Kidney glomerular epithelial cell (primary cell): ENCODE data around the gene MAGI2.

ENCODE experiments used
- DNase-seq: peaks from one replicate; lab custom pipeline; 2025; lab: John Stamatoyannopoulos, UW

The MAGI2 gene

DNA sequence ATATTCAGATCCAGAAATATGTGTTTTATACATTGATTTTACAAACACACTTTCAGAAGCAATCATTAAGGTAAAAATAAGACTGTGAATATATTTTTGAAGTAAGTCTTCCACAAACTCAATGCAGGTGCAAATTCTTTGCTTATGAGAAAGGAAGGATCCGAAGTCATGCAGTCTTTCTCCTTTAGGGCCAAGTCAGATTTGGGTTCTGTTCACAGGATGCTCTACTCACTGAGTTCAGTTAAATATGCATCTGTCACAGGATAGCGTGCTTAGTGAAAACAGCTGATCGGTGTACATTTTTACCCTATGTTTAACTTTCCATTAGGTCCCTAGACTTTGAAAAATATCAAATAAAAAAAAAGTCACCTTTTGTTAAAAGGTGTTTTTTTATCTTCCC lies 1046.4 kb downstream of the MAGI2 start:
- no peak for DNase-seq

GRCh38 chr7:78406531-78406930 lies 1046.9 kb downstream of the MAGI2 start:
- DNase-seq, result no peak

GRCh38 chr7:78402096-78402495 lies 1051.4 kb downstream of the MAGI2 start:
- DNase-seq, result no peak

DNA sequence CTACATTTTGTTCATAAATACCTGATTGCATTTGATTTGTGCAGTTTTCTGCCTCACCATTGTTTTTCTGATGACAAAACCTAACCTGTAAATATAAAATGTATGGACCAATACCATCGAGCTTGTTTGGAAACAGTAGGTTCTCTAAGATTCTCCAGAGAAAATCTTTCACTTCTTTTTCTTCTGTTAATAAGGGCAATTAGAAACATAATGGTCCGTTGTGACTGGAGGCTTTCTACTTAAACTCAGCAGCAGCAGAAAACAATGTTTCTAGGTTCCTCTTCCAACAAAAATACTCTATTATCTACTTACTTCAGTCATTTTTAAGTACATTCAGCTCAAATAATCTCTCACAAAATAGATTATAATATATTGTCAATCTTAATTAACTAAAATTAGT lies 1053.4 kb downstream of the MAGI2 start:
- DNase-seq, result no peak

DNA sequence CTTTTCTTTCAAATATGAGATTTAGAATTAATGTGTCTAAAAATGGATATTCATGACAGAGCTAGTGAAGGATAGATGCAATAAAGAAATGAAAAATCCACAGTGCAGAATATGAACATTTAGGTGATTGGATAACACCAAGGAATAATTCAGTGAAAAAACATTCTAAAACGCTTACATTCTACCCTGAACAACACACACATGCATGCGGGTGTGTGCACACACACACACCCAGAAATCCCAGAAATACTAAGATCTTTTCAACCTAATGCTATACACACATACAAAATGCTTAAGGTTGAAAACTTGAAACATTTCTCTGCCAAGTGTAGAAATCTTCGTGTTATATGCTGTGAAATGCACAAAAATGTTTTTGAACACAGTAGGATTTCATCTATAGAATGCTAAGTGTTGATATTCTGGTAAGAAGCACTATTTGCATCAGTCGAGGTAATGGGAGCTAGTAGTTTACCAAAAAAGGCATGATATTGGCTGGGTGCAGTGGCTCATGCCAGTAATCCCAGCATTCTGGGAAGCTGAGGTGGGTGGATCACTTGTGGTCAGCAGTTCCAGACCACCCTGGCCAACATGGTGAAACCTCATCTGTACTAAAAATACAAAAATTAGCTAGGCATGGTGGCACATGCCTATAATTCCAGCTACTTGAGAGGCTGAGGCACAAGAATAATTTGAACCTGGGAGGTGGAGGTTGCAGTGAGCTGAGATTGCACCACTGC lies 1054.3 kb downstream of the MAGI2 start:
- no peak for DNase-seq

- DNase-seq, result no peak
These were observed 1054.9 kb downstream of the MAGI2 start for GRCh38 chr7:78398576-78398975.

DNA sequence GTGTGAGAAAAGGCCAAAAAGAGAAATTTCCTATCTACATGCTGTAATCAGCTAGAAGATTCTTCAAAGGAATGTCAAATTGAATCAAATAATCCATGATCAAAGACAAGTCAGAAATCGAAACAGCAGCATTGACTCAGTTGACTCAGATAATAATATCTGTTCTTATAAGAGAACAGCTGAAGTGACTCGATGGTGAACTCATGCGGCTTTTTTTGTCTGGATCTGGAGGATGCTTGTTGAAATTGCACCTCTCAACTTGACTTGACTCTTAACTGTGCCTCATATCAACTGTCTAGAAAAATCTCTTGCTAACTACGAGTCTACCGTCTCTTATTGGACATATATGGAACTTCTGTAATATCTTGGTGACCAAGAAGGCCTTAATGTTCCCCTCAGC lies 1055.4 kb downstream of the MAGI2 start:
- no peak for DNase-seq

GRCh38 chr7:78396210-78396609 lies 1057.3 kb downstream of the MAGI2 start:
- DNase-seq, result no peak

GRCh38 chr7:78395298-78396036 lies 1058.0 kb downstream of the MAGI2 start:
- DNase-seq, result no peak

DNA sequence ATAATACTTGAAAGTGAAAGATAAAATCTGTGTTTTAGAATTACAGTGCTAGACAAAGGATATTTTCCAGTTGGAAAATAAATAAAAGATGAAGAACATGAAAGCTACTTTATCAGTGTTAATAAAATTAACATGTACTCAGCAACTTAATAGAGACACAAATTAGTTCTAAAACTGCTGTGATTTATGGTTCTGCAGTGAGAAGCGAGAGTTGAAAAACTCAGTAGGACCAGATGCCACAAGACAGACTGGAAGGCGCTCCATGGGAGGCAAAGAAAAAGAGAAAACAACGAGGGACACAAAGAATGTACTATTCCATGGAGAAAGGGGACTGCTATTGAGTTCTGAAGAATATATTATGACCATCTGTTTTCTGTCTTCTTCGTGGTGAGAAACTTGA lies 1064.4 kb downstream of the MAGI2 start:
- DNase-seq, result no peak

DNA sequence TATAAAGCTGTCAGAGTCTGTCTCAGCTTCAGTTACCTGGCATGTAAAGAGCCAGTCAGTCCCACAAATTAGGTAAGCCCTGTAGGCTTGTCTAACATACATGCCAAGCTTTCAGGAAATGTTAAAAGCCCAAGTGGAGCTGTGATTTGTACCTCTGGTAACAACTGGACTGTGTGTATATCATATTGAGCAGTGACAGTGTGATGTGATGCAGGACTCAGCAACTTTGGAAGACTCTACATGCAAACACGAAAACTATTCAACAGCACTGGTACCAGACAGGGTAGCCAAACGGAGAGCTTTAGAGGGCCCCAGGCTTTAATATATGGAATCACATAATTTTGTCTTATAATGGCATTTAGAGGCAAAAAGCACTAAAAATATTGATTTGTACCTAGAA lies 1066.9 kb downstream of the MAGI2 start:
- no peak for DNase-seq

DNA sequence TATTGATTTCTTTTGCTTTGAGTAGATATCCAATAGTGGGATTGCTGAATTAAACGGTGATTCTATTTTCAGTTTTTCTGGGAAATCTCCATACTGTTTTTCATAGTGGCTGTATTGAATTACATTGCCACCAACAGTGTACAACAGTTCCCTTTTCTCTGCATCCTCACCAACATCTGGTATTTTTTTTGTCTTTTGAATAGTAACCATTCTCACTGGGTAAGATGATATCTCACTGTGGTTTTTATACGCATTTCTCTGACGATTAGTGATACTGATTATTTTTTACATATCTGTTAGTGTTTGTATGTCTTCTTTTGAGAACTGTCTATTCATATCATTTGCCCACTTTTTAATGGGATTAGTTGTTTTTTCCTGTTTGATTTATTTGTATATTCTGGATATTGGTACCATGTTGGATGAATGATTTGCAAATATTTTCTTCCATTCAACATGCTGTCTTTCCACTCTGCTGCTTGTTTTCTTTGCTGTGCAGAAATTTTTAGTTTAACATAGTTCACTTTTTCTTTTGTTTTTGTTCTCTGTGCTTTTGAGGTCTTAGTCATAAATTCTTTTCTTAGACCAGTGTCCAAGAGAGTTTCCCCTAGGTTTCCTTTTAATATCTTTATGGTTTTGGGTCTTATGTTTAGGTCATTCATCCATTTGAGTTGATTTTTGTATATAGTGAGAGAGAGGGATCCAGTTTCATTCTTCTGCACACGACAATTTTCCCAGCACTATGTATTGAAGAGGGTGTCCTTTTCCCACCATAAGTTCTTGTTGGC lies 1070.2 kb downstream of the MAGI2 start:
- DNase-seq, result no peak

GRCh38 chr7:78379148-78379547 lies 1074.3 kb downstream of the MAGI2 start:
- no peak for DNase-seq

- DNase-seq, result no peak
These were observed 1075.9 kb downstream of the MAGI2 start for GRCh38 chr7:78377532-78377931.

DNA sequence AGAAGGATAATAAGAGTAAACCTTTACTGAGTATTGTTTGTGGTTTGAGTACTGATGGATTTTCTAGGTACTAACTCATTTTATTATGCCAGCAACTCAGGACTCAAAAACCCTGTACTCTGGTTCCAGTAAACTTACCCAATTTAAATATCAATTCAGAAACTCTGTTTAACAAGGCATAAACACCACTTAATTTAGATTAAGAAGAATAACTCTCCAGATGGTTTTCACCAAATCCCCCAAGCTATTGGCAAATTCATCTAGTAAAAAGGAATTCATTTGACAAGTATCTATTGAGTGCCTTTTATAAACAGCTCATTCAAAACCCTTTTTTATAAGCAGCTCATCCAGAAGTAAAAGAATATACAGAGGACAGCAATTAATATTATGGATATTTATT lies 1082.5 kb downstream of the MAGI2 start:
- DNase-seq, result no peak

GRCh38 chr7:78368771-78369170 lies 1084.7 kb downstream of the MAGI2 start:
- no peak for DNase-seq

DNA sequence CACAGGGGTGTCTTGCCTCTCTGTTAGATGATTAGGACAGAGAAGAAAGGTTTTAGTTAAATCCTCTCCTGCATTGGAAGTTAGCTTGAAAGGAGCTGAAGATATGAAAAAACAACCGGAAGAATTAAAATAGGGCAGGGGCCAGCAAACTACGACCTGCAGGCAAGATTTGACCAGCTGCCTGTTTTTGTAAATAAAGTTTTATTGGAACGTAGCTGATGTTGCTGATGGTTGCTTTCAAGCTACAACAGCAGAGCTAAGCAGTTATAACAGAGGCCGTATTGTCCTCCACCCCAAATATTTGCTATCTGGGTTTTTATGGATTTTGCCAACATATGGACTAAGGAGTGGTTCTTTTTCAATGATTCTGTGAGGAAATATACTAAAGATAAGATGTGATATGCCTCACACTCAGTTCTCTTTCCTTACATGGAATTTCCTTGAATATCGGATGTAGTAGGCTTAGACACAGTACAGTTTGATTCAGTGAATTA lies 1086.1 kb downstream of the MAGI2 start:
- no peak for DNase-seq

DNA sequence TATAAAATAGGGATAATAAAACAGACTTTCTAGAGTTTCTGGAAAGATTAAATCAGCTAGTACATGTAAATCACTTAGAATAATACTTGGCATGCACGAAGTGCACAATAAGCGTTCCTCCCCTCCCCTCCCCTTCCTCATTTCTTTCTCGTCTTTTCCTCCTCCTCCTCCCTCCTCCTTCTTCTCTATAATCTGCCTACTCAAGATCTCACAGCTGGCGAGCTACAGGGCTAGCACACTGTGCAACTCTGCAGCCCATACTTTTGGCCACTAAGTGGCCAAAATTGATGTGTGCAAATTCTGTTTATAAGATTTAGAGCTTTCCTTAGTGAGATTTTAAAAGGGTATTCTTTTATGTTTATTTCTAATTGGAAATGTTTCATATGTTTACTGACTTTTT lies 1089.6 kb downstream of the MAGI2 start:
- DNase-seq, result no peak

- DNase-seq, result no peak
These were observed 1093.6 kb downstream of the MAGI2 start for GRCh38 chr7:78359836-78360235.

- no peak for DNase-seq
These were observed 1095.8 kb downstream of the MAGI2 start for GRCh38 chr7:78357709-78358108.

DNA sequence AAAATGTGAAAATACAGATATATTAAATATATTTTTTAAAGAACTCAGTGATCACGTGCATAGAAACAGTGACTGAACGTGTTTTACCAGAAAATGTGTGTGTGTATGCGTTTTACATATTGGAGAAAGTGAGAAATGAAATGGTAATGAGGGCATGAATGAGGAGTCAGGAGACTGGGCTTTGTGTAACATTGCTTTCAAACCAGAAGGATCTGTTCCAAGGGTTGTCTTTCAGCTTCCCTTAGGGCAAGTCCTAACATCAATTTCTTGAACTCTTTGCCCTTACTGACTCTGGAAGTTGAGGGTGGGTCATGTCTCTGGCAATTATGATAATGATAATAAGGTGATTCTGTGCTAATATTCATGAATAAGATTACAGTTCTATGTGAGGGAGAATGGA lies 1097.6 kb downstream of the MAGI2 start:
- no peak for DNase-seq

DNA sequence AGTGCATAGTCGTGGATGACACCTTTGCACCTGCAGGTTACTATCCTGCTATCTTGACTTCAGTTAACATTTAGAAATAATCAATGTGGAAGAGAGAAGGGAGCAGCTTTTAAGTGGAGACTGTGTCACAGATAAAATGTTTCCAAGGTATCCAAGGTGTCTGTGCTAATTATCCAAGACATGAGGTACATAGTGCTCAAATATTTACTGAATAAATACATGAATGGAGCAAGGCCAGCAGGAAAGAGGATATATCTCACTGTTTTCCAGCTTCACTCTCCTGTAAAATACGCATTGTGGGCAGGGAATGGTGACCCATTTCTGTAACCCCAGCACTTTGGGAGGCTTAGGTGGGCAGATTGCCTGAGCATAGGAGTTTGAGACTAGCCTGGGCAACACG lies 1102.5 kb downstream of the MAGI2 start:
- no peak for DNase-seq

DNA sequence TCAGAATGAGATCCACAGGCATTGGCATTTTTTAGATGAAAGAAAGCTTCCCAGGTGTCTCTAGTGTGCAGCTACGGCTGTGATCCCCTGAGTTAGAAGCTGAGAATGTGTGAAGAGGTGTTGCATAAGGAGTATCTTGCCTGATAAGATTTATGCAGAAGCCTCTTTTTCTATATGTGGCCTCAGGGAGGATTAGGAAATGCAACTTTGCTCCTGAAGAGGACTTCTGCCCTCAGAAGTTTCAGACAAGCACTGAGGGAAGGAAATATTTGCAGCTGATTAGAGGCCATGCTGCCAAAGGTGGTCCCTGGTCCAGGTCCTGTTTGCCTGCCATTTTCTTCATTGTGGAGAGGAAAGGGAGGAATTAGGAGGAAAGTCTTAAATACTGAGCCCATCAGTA lies 1103.1 kb downstream of the MAGI2 start:
- no peak for DNase-seq
